ENCODE data around the gene DUSP12.
A peak's percentile ranks its signal among the peaks of the same experiment; 100 is the strongest.
"Not testable (repeated sequence)": the region's sequence is repeated elsewhere in the genome, so short reads cannot be mapped to it uniquely, and the experiment has no call there.

DUSP12 gene

GRCh38 chr1:161749509-161750407 lies at the start of gene DUSP12:
Gene DUSP12, plus strand, starts transcription at chr1:161749786. Its CDS starts 16 bp downstream, at chr1:161749802.
- peak; percentile 66 to 78 (median 72) for DNase-seq

DNA sequence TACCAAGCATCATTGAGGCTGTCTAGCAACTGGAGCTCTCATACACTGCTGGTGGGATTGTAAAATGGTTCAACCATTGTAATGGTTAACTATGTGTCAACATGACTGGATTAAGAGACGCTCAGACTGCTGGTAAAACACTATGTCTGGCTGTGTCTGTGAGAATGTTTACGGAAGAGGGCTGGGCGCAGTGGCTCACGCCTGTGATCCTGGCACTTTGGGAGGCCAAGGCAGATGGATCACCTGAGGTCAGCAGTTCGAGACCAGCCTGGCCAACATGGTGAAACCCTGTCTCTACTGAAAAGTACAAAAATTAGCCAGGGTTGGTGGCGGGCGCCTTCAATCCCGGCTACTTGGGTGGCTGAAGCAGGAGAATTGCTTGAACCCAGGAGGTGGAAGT lies 47.3 kb upstream of the DUSP12 start:
- DNase-seq: no peak

DNA sequence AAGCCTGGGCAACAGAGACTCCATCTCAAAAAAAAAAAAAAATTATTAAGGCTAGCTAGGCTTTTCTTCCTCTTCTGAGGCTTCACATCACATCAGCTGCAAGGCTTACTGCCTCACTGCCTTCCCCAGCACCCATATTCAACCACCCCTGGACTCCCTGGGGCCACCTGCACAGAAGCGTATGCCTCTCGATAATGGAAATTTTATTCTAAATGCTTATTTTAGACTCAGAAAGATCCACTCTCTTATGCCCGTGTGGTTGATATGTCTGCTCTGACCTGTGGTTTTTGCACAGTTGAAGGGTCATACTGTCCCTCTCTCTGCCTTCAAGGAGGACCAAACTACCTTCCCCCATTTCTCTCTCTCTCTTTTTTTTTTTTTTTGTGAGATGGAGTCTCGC lies 44.0 kb upstream of the DUSP12 start:
- DNase-seq: no peak

GRCh38 chr1:161706113-161706481 lies 43.5 kb upstream of the DUSP12 start:
- DNase-seq: no peak

DNA sequence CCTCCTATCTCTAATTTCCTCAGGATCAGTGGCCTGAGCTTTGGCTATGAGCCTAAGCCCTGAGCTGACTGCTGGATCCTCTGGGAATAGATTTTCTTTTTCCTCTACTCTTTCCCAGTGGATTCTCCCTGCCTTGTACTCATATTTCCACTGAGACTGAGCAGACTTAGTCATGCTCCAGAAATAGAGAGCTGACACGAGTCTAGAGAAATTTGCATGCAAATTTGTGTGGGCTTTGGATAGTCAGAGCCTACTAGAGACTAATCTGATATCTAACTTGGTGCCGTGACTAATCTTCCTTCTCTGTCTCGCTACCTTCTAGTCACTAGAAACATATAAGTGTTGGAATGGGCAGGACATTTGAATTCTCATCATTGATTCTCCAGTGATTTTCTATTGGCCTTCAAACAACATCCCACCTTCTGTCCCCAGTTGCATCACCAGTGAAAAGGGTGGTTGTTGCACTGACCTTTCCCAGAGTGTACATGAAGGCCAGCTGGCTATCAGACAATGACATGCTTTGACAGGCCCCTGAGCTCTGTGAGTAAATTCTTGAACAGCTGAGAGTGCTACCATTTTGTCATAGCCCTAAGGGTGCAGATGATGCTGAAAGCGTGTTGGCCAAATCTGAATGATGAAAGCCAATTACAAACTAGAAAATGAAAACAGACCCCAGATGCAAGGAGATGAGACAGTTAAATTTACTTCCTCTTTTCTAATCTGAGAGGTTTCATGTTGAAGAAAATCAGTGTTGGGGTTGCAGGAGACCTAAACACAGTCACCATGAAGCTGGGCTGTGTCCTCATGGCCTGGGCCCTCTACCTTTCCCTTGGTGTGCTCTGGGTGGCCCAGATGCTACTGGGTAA lies 42.9 kb upstream of the DUSP12 start, which contains the start of gene FCRLA:
TSS of gene FCRLA (plus strand) at position 748 of the 866 bp plus-strand sequence. CDS start at position 784, 36 bp downstream.
- no peak for DNase-seq

DNA sequence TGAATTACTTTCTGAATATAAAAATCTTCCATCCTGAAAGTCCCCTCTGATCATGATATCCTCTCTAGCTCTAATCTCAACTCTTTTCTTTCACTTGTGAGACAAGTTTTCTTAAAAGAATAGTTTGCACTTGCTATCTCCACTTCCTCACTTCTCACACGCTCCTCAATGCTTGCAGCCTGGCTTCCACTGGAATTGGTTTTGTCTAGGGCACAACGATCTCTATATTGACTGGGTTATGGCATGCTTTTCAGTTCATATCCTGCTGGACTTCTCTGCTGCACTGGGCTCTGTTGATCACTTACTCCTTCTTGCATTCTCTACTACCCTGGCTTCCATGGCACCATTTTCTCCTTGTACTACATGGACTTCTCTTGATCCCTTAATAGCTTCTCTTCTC lies 42.1 kb upstream of the DUSP12 start:
- DNase-seq: no peak

GRCh38 chr1:161709373-161709772 lies 40.2 kb upstream of the DUSP12 start:
- no peak for DNase-seq

- DNase-seq: no peak
These were observed 39.0 kb upstream of the DUSP12 start for GRCh38 chr1:161710560-161710959.

GRCh38 chr1:161718559-161719324 lies 30.8 kb upstream of the DUSP12 start:
- no peak for DNase-seq

DNA sequence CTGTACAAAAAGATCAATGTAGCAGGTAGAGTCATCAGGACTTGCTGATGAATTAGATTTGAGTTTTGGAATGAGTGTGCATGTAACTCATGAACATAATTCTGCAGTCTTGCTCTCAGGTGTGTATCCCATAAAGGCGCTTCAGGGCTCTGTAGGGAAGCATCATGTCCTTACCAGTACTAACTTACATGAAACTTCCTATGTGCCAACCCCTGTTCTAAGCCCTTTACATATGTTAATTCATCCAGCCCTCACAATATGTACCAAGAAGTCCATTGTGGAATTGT lies 30.3 kb upstream of the DUSP12 start:
- no peak for DNase-seq

- DNase-seq: no peak
These were observed 29.2 kb upstream of the DUSP12 start for GRCh38 chr1:161720422-161720821.

- no peak for DNase-seq
These were observed 28.4 kb upstream of the DUSP12 start, which contains the start of gene FCRLB for GRCh38 chr1:161720956-161721737. Gene FCRLB, plus strand, starts transcription at chr1:161721544. Its CDS starts 1,129 bp downstream, at chr1:161722673.

DNA sequence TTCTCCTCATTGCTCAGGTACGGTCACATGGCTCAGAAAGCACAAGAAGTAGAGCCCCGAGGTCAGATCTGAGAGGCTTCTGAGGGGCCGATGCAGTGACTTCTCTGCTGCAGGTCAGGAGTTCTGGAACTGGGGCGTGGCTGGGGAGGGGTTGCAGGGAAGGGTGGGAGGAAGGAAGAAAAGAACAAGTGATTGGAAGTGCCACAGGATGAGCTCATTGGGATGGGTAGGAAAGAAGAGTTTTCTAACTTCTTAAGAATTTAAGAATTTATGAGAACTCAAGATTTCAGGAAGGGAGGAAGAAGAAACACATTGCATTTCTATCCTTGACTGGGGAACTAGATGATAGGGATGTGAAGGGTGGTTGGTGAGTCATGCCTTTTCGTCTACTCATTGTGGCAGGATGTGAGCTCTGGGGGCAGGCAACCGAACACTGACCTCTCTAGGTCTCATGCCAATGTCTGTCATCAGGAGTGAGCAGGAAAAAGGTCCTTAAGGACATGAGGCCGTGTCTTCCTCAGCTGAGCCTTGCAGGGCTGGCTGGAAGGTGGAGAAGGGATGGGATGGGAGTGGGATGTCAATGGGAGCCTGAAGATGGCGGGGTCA lies 27.7 kb upstream of the DUSP12 start:
- no peak for DNase-seq

DNA sequence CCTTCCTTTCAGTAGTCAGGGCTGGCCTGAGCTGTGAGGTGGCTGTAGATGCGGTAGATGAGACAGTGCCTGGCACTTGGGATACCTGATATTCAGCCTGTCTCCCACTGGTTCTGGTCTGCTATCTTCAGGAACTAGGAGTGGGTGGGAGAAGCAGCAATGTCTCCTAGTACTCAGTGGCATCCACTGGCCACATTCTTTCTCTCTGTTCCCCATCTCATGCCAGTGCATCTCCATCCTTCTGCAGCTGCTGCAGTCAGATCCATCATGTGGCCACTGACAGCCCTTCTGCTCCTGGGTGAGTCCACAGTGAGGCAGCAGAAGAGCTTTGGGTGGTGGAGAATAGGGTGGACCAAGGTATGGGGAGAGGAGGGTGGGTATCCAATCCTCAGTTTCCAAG lies 27.2 kb upstream of the DUSP12 start:
- no peak for DNase-seq

GRCh38 chr1:161723459-161724141 lies 26.0 kb upstream of the DUSP12 start:
- no peak for DNase-seq

DNA sequence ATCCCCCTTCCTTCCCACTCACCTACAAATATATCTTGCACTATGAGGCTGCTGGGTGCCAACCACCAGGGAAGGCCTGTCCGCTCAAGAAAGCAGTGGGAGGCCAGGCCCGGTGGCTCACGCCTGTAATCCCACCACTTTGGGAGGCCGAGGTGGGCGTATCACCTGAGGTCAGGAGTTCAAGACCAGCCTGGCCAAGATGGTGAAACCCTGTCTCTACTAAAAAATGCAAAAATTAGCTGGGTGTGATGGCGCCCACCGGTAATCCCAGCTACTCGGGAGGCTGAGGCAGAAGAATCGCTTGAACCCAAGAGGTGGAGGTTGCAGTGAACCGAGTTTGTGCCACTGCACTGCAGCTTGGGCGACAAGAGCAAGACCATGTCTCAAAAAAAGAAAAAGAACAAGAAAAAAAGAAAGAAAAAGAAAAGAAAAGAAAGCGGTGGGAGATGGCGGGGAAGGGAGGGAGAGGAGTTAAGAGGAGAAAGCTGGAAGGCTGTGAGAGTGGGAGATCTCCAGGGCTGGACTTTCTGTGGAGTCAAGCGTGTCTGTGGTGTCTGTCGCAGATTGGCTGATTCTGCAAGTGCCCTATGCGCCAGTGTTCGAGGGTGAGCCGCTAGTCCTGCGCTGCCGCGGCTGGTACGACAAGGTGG lies 24.2 kb upstream of the DUSP12 start:
- not testable (repeated sequence) for DNase-seq

GRCh38 chr1:161725908-161726472 lies 23.6 kb upstream of the DUSP12 start:
- DNase-seq: peak in 2 of 4 experiments; percentile 5 to 11

DNA sequence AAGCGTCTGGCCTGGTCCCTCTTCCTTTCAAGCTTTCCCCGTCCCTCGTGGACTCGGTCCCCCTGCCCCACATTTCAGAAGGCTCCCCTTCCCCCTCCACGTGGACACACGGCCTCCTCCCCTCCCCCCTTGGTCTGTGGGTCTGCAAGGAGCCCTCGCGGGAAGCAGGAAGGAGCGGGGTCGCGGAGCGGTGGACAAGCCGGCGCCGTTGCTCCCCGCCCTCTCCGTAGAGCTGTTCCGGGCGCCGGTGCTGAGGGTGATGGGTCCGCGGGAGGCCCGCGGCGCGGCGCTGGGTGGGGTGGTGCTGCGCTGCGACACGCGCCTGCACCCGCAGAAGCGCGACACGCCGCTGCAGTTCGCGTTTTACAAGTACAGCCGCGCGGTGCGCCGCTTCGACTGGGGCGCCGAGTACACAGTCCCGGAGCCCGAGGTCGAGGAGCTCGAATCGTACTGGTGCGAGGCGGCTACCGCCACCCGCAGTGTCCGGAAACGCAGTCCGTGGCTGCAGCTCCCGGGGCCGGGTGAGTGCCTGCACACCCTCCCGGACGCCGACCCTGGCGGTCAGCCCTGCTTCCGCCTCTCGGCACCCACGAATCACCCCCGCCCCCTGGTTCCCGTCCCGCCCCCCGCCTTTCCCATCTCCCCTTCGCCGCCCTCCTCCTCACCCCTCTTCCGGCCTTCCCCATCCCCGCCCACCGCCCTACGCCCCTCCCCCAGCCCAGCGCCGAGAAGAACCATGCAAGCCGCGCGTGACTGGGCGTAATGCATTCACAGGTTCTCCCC lies 22.9 kb upstream of the DUSP12 start:
- DNase-seq: peak; percentile 21 to 52 (median 33)

DNA sequence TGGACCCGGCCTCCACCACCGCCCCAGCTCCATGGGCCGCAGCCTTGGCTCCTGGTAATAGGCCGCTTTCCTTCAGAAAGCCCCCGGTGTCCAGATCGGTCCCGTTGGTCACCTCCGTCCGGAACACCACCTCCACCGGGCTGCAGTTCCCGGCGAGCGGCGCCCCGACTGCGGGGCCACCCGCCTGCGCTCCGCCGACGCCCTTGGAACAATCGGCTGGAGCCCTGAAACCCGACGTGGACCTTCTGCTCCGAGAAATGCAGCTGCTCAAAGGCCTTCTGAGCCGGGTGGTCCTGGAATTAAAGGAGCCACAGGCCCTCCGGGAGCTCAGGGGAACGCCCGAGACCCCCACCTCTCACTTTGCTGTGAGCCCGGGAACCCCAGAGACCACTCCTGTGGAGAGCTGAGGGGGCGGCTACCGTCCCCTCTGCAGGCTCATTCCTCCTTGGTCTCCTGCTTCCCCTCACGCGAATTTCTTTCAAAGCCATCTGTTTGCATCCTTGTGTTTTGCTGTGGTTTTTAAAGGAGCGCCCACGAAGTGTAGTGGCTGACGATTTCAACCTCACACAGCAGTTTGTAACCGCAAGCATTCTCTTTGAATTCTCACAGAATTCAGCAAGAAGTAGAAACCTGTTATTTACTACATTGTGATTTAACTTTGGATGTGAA lies 22.2 kb upstream of the DUSP12 start:
- no peak for DNase-seq

All from activated CD4-positive, CD25-positive, alpha-beta regulatory T cell (primary cell).